ENCODE measurements around the gene YTHDF2.
"Not testable (repeated sequence)": the region's sequence is repeated elsewhere in the genome, so short reads cannot be mapped to it uniquely, and the experiment has no call there.

The YTHDF2 gene

DNA sequence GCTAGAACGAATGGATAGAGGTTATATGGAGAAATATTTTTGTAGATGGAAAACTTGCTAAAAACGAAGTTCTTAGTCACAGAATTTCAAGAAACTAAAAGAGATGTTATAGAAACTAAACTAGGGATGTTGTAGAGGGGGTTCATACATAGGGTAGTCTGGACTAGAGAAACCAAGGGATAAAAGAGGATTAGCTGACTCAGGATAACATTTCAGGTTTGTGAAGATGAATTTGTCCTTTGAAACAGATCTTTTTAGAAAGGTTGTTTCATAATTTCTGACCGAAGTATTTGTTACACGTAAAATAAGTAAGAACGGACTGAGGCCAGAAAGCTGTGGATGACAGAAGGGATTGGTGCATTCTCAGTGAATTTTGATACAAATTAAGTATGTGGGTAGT is 13.6 kb downstream of the YTHDF2 start:
- TF ChIP-seq, protein P1, sequence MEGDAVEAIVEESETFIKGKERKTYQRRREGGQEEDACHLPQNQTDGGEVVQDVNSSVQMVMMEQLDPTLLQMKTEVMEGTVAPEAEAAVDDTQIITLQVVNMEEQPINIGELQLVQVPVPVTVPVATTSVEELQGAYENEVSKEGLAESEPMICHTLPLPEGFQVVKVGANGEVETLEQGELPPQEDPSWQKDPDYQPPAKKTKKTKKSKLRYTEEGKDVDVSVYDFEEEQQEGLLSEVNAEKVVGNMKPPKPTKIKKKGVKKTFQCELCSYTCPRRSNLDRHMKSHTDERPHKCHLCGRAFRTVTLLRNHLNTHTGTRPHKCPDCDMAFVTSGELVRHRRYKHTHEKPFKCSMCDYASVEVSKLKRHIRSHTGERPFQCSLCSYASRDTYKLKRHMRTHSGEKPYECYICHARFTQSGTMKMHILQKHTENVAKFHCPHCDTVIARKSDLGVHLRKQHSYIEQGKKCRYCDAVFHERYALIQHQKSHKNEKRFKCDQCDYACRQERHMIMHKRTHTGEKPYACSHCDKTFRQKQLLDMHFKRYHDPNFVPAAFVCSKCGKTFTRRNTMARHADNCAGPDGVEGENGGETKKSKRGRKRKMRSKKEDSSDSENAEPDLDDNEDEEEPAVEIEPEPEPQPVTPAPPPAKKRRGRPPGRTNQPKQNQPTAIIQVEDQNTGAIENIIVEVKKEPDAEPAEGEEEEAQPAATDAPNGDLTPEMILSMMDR (IDR thresholded peaks at IDR 0.05; ENCODE audit: low read length, missing control alignments), result no peak
- DNase-seq (ENCODE audit: low read depth), result no peak
- H3K4me3 ChIP-seq (replicated peaks; ENCODE audit: low read depth, low read length), result no peak overlapping the region

DNA sequence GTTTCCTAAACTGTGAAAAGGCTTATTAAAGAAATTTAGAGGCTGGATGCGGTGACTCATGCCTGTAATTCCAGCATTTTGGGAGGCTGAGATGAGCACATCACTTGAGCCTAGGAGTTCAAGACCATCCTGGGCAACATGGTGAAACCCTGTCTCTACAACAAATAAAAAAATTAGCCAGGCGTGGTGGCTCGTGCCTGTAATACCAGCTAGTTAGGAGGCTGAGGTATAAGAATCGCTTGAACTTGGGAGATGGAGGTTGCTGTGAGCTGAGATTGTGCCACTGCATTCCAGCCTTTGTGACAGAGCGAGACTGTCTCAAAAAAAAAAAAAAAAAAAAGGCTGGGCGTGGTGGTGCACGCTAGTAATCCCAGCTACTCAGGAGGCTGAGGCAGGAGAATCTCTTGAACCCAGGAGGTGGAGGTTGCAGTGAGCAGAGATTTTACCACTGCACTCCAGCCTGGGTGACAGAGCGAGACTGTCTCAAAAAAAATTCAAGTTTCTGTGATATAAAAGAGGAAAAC is 14.1 kb downstream of the YTHDF2 start:
- peak; percentile 20 for DNase-seq (ENCODE audit: low read depth)
- not testable (repeated sequence) for H3K4me3 ChIP-seq (replicated peaks; ENCODE audit: low read depth, low read length)

DNA sequence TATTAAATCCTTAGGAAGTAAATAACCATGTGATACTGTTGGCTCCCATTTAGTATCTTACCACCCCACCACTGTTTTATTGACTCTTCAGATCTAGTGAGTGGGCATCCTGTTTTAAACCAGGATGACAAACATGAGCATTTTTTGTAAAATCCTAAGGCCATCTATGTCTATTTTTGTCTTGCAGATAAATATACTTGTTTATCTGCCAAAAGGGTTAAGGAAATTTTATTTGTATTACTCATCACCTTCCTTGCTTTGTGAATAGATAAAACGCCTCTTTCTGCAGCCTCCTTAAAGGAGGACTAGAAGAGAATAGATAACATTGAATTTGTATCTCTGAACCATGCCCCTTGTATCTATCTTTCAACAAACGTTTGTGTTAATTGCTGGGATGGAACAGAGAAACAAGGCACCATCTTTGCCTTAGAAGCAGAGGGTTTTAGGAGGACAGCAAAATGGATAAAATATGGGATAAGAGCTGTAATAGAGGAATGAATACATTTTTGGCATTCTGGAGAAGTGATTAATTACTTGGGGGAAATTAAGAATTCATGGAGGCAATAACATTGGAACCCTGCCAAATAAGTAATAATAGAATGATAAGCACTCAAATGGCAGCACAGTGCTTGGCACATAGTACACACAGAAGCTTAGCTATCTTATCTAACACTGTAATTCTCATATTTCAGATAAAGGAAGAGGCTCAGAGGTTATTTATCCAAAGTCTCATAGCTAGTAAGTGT is 14.7 kb downstream of the YTHDF2 start:
- TF ChIP-seq, protein P1 (IDR thresholded peaks at IDR 0.05; ENCODE audit: low read length, missing control alignments), result no peak
- H3K4me3 ChIP-seq (replicated peaks; ENCODE audit: low read depth, low read length), result no peak overlapping the region
- peak; percentile 69 for DNase-seq (ENCODE audit: low read depth)

- TF ChIP-seq, protein P1 (IDR thresholded peaks at IDR 0.05; ENCODE audit: low read length, missing control alignments), result no peak
- peak; percentile 28 for DNase-seq (ENCODE audit: low read depth)
- H3K4me3 ChIP-seq (replicated peaks; ENCODE audit: low read depth, low read length), result no peak overlapping the region
These were observed 19.0 kb downstream of the YTHDF2 start for GRCh38 chr1:28755701-28756100.

DNA sequence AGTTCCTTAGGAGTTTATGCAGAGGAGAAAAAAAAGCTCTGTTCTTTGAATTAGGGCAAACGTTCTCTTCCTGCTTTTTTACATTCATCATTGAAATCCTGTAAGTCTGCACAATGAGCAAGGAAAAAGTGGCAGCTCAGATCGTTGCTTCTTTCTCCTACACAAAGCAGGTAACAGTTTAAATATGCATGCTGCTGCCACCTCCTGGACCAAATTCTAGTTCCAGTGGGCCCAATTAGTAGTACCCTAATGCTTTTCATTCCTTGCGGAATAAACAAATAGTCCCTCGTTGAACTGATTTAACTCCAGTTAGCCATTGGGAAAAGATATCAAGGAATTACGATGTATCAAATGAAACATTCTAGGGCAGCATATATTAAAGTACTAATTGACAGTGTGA is 20.1 kb downstream of the YTHDF2 start:
- H3K4me3 ChIP-seq (replicated peaks; ENCODE audit: low read depth, low read length), result no peak overlapping the region
- TF ChIP-seq, protein P1 (IDR thresholded peaks at IDR 0.05; ENCODE audit: low read length, missing control alignments), result peak; percentile 34
- DNase-seq (ENCODE audit: low read depth), result peak; percentile 24

DNA sequence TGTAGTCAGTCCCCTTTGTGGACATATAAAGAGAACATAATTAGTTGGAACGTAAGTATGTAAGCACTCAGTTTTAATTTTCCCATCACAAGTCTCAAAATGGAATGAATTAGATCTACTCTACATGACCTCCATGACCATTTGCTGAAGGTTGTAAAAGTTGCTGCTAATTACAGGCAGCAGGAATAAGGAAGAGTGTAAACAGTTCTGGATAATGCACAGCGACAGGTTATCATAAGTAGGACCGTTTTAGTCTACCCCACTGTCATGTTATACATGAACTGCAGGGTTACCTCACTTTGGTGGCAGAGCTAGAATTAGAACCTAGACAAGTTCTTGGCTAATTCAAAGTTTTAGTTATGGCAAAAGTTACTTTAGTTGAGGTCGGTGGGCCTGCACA is 21.7 kb downstream of the YTHDF2 start:
- no peak overlapping the region for H3K4me3 ChIP-seq (replicated peaks; ENCODE audit: low read depth, low read length)
- TF ChIP-seq, protein P1 (IDR thresholded peaks at IDR 0.05; ENCODE audit: low read length, missing control alignments), result no peak
- no peak for DNase-seq (ENCODE audit: low read depth)

- no peak overlapping the region for H3K4me3 ChIP-seq (replicated peaks; ENCODE audit: low read depth, low read length)
- TF ChIP-seq, protein P1 (IDR thresholded peaks at IDR 0.05; ENCODE audit: low read length, missing control alignments), result no peak
- no peak for DNase-seq (ENCODE audit: low read depth)
These were observed 22.5 kb downstream of the YTHDF2 start for GRCh38 chr1:28759257-28759656.
